Measurements from ENCODE around the gene NYAP1. TPM values are rescaled to one million over a fixed set of nuclear protein-coding genes. Genes with fewer than 3 reads are reported as not detected.

The NYAP1 gene
- polyA plus RNA-seq, 1 donor (not counting 4 experiments of a cell fraction or from before 2014, with no cell fraction given) = 0.16 TPM

- Histone ChIP-seq H3K4me1 (ENCODE audit: control insufficient read depth, extremely low read depth, insufficient read depth, low read length) (peaks cover 3% of the 10 kb centered on the region), H3K27ac (ENCODE audit: control insufficient read depth, insufficient read depth, low read length) (no peak overlapping the region), H3K9ac (ENCODE audit: control insufficient read depth, extremely low read depth, insufficient read depth, low read length) (no peak overlapping the region), H3K36me3 (ENCODE audit: control insufficient read depth in 2 of 2, extremely low read depth in 1 of 2, insufficient read depth in 2 of 2, low read length in 2 of 2) (no peaks in the 10 kb centered on the region), H4K20me1 (ENCODE audit: control insufficient read depth, extremely low read depth, insufficient read depth, low read length) (no peaks in the 10 kb centered on the region), H3K4me2 (ENCODE audit: control insufficient read depth, extremely low read depth, insufficient read depth, low read depth, low read length) (no peak overlapping the region), H2AFZ (ENCODE audit: control insufficient read depth, low read length) (no peak overlapping the region), H3K9me1 (ENCODE audit: control insufficient read depth, extremely low read depth, insufficient read depth, low read length) (no peaks in the 10 kb centered on the region), H3K9me3 (ENCODE audit: control insufficient read depth, low read depth, low read length) (no peaks in the 10 kb centered on the region), H3K4me3 (ENCODE audit: control insufficient read depth in 2 of 3, extremely low read depth in 1 of 3, insufficient read depth in 2 of 3, low read depth in 1 of 3, low read length in 3 of 3) (no peak overlapping the region), H3K27me3 (ENCODE audit: control insufficient read depth, extremely low read depth, insufficient read depth, low read length) (no peaks in the 10 kb centered on the region), H3K79me2 (ENCODE audit: control insufficient read depth, insufficient read depth, low read length) (no peaks in the 10 kb centered on the region)
- TF ChIP-seq CTCF (optimal IDR thresholded peaks at IDR 0.05 in 1 of 3, IDR thresholded peaks at IDR 0.05 in 1 of 3, conservative IDR thresholded peaks at IDR 0.05 in 1 of 3; ENCODE audit: extremely low read depth in 1 of 3, insufficient read depth in 2 of 3, low read length in 3 of 3) (no peak), EZH2 (IDR thresholded peaks at IDR 0.05; ENCODE audit: low read length) (no peak)
- FAIRE-seq = no peak
- DNase-seq (ENCODE audit: low read depth, low spot score) = no peak
- dilution Hi-C loops (cut with MboI; ENCODE audit: extremely low pct_ligation_motif_present, low sequenced_read_pairs) = no loop called here
Measured at GRCh38 chr7:100441641-100442535, 41.8 kb upstream of the NYAP1 start.

GRCh38 chr7:100443096-100443840 is 40.5 kb upstream of the NYAP1 start:
- no peak for FAIRE-seq
- Histone ChIP-seq H3K9ac (ENCODE audit: control insufficient read depth, extremely low read depth, insufficient read depth, low read length) (no peak overlapping the region), H2AFZ (ENCODE audit: control insufficient read depth, low read length) (no peak overlapping the region), H3K27me3 (ENCODE audit: control insufficient read depth, extremely low read depth, insufficient read depth, low read length) (no peaks in the 10 kb centered on the region), H4K20me1 (ENCODE audit: control insufficient read depth, extremely low read depth, insufficient read depth, low read length) (no peaks in the 10 kb centered on the region), H3K4me3 (ENCODE audit: control insufficient read depth in 2 of 3, extremely low read depth in 1 of 3, insufficient read depth in 2 of 3, low read depth in 1 of 3, low read length in 3 of 3) (no peak overlapping the region), H3K27ac (ENCODE audit: control insufficient read depth, insufficient read depth, low read length) (no peak overlapping the region), H3K36me3 (ENCODE audit: control insufficient read depth in 2 of 2, extremely low read depth in 1 of 2, insufficient read depth in 2 of 2, low read length in 2 of 2) (no peaks in the 10 kb centered on the region), H3K9me3 (ENCODE audit: control insufficient read depth, low read depth, low read length) (no peaks in the 10 kb centered on the region), H3K9me1 (ENCODE audit: control insufficient read depth, extremely low read depth, insufficient read depth, low read length) (no peaks in the 10 kb centered on the region), H3K4me2 (ENCODE audit: control insufficient read depth, extremely low read depth, insufficient read depth, low read depth, low read length) (no peak overlapping the region), H3K79me2 (ENCODE audit: control insufficient read depth, insufficient read depth, low read length) (no peaks in the 10 kb centered on the region), H3K4me1 (ENCODE audit: control insufficient read depth, extremely low read depth, insufficient read depth, low read length) (peaks cover 3% of the 10 kb centered on the region)
- dilution Hi-C loops (cut with MboI; ENCODE audit: extremely low pct_ligation_motif_present, low sequenced_read_pairs) = no loop called here
- no peak for DNase-seq (ENCODE audit: low read depth, low spot score)
- no peak for TF ChIP-seq EZH2 (IDR thresholded peaks at IDR 0.05; ENCODE audit: low read length)
- no peak for TF ChIP-seq CTCF (optimal IDR thresholded peaks at IDR 0.05 in 1 of 3, IDR thresholded peaks at IDR 0.05 in 1 of 3, conservative IDR thresholded peaks at IDR 0.05 in 1 of 3; ENCODE audit: extremely low read depth in 1 of 3, insufficient read depth in 2 of 3, low read length in 3 of 3)
